Activated T-helper 1 cell treated with anti-CD3 and anti-CD28 coated beads, Interleukin-2, amount 50 U/mL, for 16 hours (primary cell): Measurements from ENCODE around the gene CCNB1IP1.
"Not testable (repeated sequence)": the region's sequence is repeated elsewhere in the genome, so short reads cannot be mapped to it uniquely, and the experiment has no call there.

ENCODE experiments used
- DNase-seq, 2 donors: peaks; one replicate each; pipeline ENCODE4 v3.0.0-alpha.2; 2020; ENCODE audit warnings: low read depth in 1 of 2, low spot score in 1 of 2

Gene CCNB1IP1

DNA sequence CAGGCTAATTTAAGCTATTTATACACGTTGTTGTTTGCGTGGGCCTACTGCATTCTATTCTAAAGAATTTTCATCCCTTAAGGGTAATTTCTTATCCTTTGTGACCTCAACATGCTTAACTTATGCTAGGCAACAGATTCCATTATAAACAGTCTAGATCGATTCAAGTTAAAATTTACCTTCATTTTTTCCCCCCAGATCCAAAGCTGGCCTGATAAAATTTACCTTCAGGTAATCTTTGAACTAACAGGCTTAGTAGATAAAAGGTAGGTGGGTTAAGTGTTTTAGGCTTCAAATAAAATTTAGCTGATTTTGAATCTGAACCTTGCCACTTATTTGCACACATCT is 389 bp upstream of the CCNB1IP1 start:
- DNase-seq, result no peak

DNA sequence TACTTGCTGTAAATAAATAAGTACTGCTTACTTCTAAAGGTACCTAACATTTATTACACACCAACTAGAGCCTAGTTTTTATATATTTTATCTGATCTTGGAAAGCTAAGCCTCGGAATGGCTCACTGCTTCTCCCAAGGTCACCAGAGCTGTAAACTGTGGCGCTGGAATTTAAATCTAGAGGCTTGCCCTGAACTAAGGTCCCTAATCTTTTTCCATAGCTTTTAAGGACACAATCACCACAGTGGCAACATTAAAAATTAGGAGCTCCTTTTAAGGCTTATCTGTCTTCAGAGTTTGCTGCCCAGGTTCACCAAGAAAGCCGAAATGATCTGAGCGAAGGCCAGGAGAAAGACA is 670 bp downstream of the CCNB1IP1 start:
- DNase-seq, result no peak

DNA sequence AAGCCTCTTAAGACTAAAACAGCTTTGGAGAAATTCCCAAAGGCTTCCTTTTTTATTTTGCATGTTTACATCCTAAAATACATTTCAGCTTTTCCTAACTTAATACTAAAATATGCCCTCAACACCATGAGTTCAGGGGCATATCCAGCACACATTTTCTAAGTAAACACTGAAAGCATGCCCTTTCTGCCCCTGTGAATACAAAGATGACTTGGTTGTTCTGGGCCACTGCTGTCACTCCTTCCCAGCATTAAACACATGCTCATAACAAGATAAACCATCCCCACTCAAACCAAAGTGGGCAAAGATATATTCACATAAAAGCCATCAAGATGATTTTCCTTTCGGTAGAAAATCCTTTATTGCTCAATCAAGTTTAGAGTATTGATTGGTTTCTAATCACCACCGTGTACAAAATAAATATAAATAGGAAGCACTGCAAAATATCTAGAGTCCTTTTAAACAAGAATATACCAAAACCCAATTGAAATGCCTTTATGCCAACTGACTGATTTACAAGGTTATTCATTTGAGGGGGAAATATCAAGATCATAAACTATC is 1.9 kb downstream of the CCNB1IP1 start:
- no peak for DNase-seq

DNA sequence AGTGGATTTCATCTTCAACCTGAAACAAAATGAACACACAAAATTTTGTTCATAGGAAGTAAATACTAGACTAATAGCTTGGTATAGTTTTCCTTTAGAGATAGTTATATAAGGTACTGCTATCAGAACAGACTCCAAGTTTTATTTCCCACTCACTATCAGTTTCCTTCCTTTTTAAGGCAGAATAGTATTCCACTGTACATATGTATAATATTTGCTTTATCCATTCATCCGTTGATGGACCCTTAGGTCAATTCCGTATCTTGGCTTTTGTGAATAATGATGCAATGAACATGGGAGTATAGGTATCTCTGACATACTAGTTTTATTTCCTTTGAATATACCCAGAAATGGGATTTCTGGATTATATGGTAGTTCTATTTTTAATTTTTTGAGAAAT is 3.7 kb downstream of the CCNB1IP1 start:
- DNase-seq, result no peak

DNA sequence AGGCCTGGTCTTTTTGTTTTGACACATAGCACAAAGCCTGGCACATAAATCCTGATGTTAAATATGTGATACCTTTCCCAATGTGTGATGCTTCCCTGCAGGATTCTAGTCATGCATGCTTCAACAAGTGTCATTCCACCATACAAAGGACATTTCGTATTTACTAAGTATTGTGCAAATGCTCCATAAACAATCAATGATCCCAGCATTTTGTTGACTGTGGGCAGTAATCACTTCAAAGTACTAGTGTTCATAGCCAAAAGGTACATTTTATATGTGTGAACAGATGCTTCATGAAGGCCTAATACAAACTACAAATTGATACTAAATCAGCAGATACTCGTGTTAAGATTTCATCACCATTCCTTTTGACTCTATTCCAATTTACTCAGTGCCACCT is 4.4 kb downstream of the CCNB1IP1 start:
- no peak for DNase-seq

DNA sequence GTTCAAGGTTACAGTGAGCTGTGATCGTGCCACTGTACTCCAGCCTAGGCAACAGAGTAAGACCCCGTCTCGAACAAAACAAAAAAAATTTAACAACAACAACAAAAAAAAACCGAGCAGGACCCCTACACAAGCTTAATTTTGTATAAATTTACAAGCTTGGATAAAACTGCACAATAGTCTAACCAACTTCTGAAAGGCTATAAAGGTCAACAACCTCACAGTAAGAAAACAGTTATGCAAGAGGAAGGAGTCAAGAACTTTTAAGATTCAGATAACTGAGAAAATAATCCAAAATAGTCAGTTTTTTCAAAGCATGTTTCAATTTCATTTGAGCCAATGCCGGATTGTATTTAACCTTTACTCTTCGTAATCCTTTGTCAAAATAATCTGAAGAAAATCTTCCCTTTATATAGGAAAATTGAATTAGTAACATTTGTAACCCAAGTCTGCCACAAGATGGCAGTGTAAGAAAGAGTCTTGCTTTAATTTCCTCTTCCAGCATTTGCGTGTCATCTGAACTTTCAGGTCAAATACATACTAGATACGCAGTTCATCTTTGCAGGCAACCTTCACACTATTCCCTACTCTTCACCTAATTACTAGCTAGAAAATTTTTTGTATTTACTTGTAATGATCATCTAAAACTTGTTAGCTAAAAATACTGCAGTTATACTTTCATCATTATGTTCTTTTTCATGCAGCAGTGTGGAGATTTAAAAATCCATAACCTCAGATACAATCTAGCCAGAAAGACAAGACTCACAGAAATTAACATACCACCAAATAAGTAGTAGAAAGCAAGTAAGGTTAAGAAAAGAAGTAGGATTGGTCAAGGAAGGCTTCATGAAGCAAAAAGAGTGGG is 5.8 kb downstream of the CCNB1IP1 start:
- no peak for DNase-seq

DNA sequence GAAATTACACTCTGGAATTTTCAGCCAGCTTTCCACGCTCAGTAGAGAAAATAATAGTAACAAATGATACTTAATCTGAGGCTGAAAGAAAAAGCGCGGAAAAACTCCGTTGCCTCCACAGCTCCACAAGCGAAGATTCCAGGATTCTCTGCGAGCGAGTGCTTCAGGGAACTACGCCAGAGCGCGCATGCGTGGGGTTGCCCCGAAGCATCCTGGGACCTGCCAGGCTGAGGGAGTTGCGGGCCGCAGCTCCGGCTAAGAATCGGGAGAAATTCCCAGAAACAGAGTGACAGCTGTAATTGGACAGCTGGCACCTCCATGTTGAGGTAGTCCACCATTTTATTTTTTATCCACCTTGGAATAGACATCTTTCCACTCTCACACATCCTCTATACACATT is 15.4 kb downstream of the CCNB1IP1 start:
- DNase-seq, result no peak

DNA sequence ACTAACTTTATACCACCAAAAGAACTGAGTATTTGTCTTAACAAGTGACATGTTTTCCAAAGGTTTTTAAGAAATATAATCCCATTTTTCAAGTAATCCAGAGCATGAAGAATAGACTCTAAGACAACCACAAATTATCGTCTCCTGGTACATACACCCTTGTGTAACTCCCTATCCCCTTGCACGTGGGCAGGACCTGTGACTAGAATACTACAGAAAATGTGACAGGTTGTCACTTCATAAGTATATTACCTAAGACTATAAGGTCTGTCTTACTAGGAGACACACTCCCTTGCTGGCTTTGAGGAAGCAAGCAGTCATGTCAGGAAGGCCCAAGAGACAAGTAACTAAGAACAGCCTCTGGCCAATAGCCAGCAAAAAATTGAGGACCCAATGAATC is 19.1 kb downstream of the CCNB1IP1 start:
- no peak for DNase-seq

DNA sequence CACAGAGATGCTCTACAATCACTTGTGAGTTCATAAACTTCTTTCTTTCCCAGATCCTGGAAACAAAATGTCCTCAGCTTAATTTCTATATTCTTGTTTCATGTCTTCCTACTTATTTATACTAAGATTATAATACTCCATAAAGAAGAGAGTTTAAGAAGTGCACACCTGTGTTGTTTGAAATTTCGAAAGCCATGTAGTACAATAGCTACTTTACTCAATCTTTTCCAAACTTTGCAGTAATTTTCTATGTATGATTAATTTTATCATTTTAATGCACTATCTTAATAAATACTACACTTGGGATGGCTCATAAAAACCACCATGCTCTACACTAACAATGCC is 27.0 kb downstream of the CCNB1IP1 start:
- no peak for DNase-seq

DNA sequence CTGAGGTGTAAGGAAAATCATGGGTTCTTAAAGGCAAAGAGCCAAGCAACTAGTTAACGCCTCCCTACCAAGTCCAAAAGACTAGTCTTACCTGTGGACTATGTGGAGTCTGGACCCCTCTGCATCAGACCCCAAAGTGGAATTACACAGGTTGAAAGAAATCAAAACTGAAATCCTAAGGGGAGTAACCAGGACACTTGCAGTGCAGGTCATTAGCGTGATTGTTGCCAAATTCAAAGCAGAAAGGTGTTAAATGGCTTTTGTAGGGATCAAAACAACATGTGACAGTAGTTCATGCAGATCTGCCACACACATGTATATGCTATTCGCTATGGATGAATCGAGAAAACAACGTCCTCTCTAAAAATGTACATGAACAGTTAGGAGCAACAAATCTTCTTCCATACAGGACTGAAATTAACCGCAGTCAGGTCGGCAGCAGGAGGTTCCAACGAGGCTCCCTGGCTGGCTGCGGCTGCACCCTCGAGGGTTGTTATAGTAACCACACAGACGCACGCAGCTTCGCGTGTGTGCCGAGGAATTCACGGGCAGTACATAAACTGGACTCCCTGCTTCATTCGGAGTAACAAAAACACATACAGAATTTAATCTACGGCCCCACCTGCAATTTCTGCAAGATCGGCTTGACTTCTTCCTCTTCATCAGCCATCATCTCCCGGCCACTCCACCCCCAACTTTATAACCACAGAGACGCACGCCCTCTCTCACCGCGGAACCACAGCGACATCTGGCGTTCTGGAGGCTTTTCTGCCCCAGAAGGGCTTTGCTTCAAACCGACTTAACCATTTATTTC is 27.6 kb downstream of the CCNB1IP1 start, which contains the start of gene TTC5:
TSS of gene TTC5 (minus strand) at position 687 of the 814 bp plus-strand sequence. CDS start at position 673, 14 bp downstream.
- DNase-seq, result peak; percentile 83 to 91

DNA sequence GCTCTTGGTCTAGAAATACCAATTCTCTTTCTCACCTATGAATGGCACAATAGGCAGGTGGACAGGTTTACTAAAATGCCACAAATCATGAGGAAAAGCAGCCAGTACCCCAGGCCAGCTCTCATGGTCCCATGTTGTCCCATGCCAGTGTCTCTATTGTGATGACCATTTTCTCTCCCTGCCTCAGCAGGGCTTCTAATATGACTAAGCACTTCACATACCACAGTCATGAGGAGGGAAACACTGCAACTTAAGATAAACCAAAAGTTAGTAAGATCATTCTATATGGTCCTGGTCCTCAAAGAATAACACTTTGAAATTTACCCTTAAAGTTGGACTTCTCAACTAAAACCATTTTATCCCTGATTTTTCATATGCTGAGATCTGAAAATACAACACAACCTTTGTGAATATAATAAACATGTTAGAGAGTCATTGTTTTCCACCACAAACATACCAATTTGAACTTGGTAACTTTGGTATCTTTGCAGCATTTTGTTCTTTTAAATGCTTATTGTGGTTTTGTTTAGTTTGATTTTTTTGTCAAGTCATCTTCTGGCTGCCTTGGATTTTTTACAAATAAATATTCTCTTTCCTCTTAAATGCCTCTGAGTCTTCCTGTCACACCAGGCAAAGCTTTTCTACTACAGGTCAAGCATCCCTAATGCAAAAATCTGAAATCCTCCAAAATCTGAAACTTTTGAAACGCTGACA is 30.9 kb downstream of the CCNB1IP1 start:
- no peak for DNase-seq

DNA sequence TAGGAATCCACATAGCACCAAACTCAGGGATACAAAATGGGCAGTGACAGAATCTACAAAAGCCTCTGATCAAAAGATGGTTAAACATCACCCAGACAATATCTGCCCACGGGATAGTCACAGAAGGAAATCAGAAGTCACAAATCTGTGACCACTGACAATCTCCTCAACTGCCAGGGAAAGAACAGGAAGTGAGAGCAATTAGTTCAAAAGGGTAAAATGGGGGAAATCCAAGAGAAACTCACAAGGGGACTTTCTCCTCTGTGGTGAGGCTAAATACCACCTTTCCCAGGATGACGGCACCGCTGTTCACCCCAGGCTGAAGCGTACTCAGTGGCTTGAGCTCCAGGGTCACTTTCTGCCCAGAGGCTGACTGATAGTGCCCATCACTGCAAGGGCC is 38.0 kb downstream of the CCNB1IP1 start:
- DNase-seq, result no peak

DNA sequence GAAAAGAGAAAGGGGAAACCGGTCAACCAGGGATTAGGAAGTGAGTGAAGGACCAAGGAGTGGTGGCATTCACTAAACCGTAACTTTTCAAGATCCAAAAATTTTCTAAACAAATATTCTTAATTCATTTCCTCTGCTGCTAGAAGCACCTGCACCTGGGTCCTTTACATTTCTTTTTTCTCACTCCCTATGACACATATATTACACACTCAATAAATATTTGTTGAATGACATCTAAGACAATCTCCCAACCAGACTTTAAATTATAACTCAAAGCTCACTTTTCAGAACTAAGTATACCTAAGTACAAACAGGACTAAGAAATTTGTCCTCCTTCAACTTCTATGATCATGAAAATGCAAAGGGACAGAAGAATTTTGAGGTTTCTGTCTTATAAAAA is 38.4 kb downstream of the CCNB1IP1 start:
- DNase-seq, result no peak

DNA sequence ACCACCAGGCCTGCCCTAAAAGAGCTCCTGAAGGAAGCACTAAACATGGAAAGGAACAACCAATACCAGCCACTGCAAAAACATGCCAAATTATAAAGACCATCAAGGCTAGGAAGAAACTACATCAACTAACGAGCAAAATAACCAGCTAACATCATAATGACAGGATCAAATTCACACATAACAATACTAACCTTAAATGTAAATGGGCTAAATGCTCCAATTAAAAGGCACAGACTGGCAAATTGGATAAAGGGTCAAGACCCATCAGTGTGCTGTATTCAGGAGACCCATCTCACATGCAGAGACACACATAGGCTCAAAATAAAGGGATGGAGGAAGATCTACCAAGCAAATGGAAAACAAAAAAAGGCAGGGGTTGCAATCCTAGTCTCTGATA is 51.1 kb downstream of the CCNB1IP1 start:
- not testable (repeated sequence) for DNase-seq

DNA sequence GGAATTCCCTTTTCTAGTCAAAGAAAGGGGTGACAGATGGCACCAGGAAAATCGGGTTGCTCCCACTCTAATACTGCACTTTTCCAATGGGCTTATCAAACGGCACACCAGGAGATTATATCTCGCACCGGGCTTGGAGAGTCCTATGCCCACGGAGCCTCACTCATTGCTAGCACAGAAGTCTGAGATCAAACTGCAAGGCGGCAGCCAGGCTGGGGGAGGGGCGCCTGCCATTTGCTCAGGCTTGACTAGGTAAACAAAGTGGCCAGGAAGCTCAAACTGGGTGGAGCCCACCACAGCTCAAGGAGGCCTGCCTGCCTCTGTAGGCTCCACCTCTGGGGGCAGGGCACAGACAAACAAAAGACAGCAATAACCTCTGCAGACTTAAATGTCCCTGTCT is 52.8 kb downstream of the CCNB1IP1 start:
- DNase-seq, result not testable (repeated sequence)

DNA sequence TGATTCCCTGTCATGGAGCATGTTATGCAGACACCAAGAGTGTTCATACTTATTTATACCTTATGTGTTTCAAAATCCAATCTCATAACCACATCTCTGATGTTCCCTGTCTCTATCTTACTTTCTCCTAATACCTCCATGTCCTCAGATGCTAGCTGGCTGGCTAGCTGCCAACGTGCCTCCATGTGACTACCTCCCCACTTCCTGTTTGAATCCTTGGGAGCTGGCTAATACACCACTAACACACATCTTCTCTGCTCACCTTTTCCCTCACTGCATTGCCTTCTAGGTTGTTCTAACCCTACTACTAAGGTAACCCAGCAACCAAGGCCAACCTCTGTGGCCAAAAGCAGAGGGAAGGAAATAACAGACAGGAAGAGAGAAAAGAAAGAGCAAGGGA is 54.7 kb downstream of the CCNB1IP1 start:
- DNase-seq, result no peak

DNA sequence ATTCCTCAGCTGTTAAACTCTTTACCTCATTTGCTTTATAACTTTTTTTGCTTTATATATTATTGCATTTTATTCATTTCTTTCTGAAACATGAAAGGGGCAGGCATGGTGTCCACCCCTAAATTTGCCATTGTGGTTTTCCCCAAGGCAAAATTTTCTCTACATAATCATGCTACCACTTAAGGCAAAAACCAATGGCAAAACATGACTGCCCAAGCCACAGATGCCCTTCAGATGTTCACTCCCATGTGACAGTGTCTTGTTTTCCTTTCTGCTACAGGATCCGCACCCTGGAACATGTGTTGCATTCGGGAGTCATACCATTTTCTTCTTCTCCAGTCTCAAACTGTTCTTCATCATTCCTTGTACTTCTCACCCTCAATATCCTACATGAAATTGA is 55.7 kb downstream of the CCNB1IP1 start:
- no peak for DNase-seq

DNA sequence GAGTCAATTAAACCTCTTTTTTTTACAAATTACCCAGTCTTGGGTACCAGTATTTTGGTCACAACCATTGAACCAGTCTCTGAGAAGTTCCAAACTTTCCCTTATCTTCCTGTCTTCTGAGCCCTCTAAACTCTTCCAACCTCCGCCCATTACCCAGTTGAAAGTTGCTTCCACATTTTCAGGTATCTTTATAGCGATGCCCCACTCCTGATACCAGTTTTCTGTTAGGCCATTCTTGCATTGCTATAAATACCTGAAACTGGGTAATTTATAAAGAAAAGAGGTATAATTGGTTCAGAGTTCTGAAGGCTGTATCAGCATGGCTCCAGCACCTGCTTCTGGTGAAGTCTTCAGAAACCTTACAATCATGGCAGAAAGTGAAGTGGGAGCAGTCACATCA is 59.0 kb downstream of the CCNB1IP1 start:
- DNase-seq, result no peak

DNA sequence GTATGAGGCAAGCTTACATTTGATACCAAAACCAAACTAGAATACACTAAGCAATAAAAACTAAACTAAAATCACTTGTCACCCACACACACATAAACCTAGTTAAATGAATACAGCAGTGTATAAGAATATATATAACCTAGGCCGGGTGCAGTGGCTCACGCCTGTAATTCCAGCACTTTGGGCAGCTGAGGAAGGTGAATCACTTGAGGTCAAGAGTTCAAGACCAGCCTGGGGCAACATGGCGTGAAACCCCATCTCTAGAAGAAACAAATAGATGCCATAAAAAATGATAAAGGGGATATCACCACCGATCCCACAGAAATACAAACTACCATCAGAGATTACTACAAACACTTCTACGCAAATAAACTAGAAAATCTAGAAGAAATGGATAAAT is 68.7 kb downstream of the CCNB1IP1 start:
- not testable (repeated sequence) for DNase-seq

DNA sequence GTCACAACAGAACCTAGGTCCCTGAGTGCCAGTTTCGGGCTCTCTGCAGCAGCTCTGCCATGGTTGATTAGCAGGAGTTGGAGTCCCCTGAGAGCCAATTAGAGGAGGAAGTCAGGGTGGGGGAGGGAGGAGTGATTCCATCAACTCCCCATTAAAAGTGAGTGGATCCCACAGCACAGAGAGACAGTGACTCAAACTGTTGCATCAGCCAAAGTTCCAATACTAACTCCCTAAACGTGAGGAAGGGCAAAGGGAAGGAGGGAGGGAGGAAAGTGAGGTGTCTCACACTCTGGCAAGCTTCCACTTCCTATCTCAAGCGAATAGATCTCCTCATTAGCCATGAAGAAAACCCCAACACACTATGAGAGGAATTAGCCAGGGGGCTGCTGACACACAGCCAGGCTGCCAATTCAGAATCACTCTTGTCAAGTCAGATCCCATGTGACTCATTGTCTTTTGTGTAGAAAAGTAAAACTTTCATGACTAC is 70.4 kb downstream of the CCNB1IP1 start:
- DNase-seq, result no peak
